ENCODE results near the gene HS6ST3.
A peak's percentile ranks its signal among the peaks of the same experiment; 100 is the strongest.

Gene HS6ST3

GRCh38 chr13:96053003-96053703, 36.8 kb upstream of the HS6ST3 start, which contains the start of gene UGGT2:
TSS of gene UGGT2 (minus strand) at chr13:96053401. CDS start at chr13:96053312, 89 bp downstream.
- Histone ChIP-seq H3K23ac (ENCODE audit: low read length in 2 of 2) (peak within 1 kb of the TSS in 1 of 2 experiments; percentile 92), H3K18ac (ENCODE audit: low read depth in 1 of 2, low read length in 2 of 2) (peak within 1 kb of the TSS; percentile 72 to 96), H4K8ac (ENCODE audit: low read length) (peak within 1 kb of the TSS; percentile 98), H3K14ac (ENCODE audit: low read length in 2 of 2) (peak within 1 kb of the TSS; percentile 39 to 61), H3K4me2 (ENCODE audit: low read length, poor library complexity, severe bottlenecking) (peak within 1 kb of the TSS; percentile 91), H2BK12ac (ENCODE audit: low read length in 2 of 2) (no peak within 1 kb of the TSS), H2AK5ac (ENCODE audit: low read length, severe bottlenecking) (no peak within 1 kb of the TSS), H3K4me3 (ENCODE audit: insufficient read depth in 1 of 2, low read depth in 1 of 2, low read length in 2 of 2) (peak within 1 kb of the TSS; percentile 91 to 94), H2BK120ac (ENCODE audit: low read depth, low read length) (peak within 1 kb of the TSS; percentile 94), H3K4ac (ENCODE audit: low read depth in 1 of 2, low read length in 2 of 2) (peak within 1 kb of the TSS; percentile 82 to 89), H3K27ac (ENCODE audit: low read length, poor library complexity, severe bottlenecking) (peak within 1 kb of the TSS; percentile 67), H4K91ac (ENCODE audit: low read length) (peak within 1 kb of the TSS; percentile 23), H2BK5ac (ENCODE audit: low read depth, low read length, poor library complexity, severe bottlenecking) (no peak within 1 kb of the TSS), H3K27me3 (ENCODE audit: control insufficient read depth in 1 of 2, insufficient read depth in 1 of 2, low read length in 2 of 2) (no peaks in the 10 kb centered on the region), H2AFZ (ENCODE audit: low read depth, low read length) (peak within 1 kb of the TSS; percentile 85), H3K79me1 (replicated peaks; ENCODE audit: low read length, poor library complexity, severe bottlenecking) (peaks cover 2% of the 10 kb centered on the region), H3K36me3 (ENCODE audit: control insufficient read depth in 1 of 2, insufficient read depth in 2 of 2, low read depth in 1 of 2, low read length in 2 of 2) (no peaks in the 10 kb centered on the region), H2BK15ac (ENCODE audit: low read depth, poor library complexity, severe bottlenecking) (peak within 1 kb of the TSS; percentile 83), H3K9me3 (ENCODE audit: control insufficient read depth, low read length) (no peaks in the 10 kb centered on the region), H3K9ac (ENCODE audit: low read length) (peak within 1 kb of the TSS; percentile 95), H3K4me1 (ENCODE audit: control insufficient read depth, insufficient read depth, low read depth, low read length) (no peaks in the 10 kb centered on the region)
- peak; percentile 96 for DNase-seq
- WGBS: under 1% methylated on average over 64 of the region's 77 CpGs

- 95% methylated on average over 2 of the region's 2 CpGs for WGBS
- Histone ChIP-seq H2BK5ac (ENCODE audit: low read depth, low read length, poor library complexity, severe bottlenecking) (no peak overlapping the region), H3K4ac (ENCODE audit: low read depth in 1 of 2, low read length in 2 of 2) (no peak overlapping the region)
These were observed 24.1 kb upstream of the HS6ST3 start for GRCh38 chr13:96065849-96066248.

GRCh38 chr13:96068729-96069128, 21.2 kb upstream of the HS6ST3 start:
- Histone ChIP-seq H3K18ac (ENCODE audit: low read depth in 1 of 2, low read length in 2 of 2) (no peak overlapping the region), H3K4me1 (ENCODE audit: control insufficient read depth, insufficient read depth, low read depth, low read length) (no peaks in the 10 kb centered on the region), H3K23ac (ENCODE audit: low read length in 2 of 2) (no peak overlapping the region), H3K14ac (ENCODE audit: low read length in 2 of 2) (no peak overlapping the region), H4K91ac (ENCODE audit: low read length) (no peak overlapping the region), H3K27ac (ENCODE audit: low read length, poor library complexity, severe bottlenecking) (no peak overlapping the region), H2BK5ac (ENCODE audit: low read depth, low read length, poor library complexity, severe bottlenecking) (no peak overlapping the region), H3K27me3 (ENCODE audit: control insufficient read depth in 1 of 2, insufficient read depth in 1 of 2, low read length in 2 of 2) (peaks cover 8 to 13% of the 10 kb centered on the region in 2 experiments), H3K4me2 (ENCODE audit: low read length, poor library complexity, severe bottlenecking) (no peak overlapping the region), H3K9ac (ENCODE audit: low read length) (no peak overlapping the region), H2AK5ac (ENCODE audit: low read length, severe bottlenecking) (no peak overlapping the region), H2BK12ac (ENCODE audit: low read length in 2 of 2) (no peak overlapping the region), H2BK15ac (ENCODE audit: low read depth, poor library complexity, severe bottlenecking) (no peak overlapping the region), H2BK120ac (ENCODE audit: low read depth, low read length) (no peak overlapping the region), H3K4ac (ENCODE audit: low read depth in 1 of 2, low read length in 2 of 2) (no peak overlapping the region), H2AFZ (ENCODE audit: low read depth, low read length) (no peak overlapping the region), H4K8ac (ENCODE audit: low read length) (no peak overlapping the region), H3K36me3 (ENCODE audit: control insufficient read depth in 1 of 2, insufficient read depth in 2 of 2, low read depth in 1 of 2, low read length in 2 of 2) (no peaks in the 10 kb centered on the region), H3K79me1 (replicated peaks; ENCODE audit: low read length, poor library complexity, severe bottlenecking) (no peaks in the 10 kb centered on the region), H3K4me3 (ENCODE audit: insufficient read depth in 1 of 2, low read depth in 1 of 2, low read length in 2 of 2) (no peak overlapping the region), H3K9me3 (ENCODE audit: control insufficient read depth, low read length) (no peaks in the 10 kb centered on the region)
- no peak for DNase-seq
- 79% methylated on average over 2 of the region's 2 CpGs for WGBS

More at GRCh38 chr13:96065849-96066248, 24.1 kb upstream of the HS6ST3 start:
- no peak overlapping the region for H2AFZ ChIP-seq (ENCODE audit: low read depth, low read length)
- no peak overlapping the region for H2AK5ac ChIP-seq (ENCODE audit: low read length, severe bottlenecking)
- H3K9me3 ChIP-seq (ENCODE audit: control insufficient read depth, low read length): no peaks in the 10 kb centered on the region
- peaks cover 5 to 10% of the 10 kb centered on the region in 2 experiments for H3K27me3 ChIP-seq (ENCODE audit: control insufficient read depth in 1 of 2, insufficient read depth in 1 of 2, low read length in 2 of 2)
- no peak overlapping the region for H4K8ac ChIP-seq (ENCODE audit: low read length)
- H3K79me1 ChIP-seq (replicated peaks; ENCODE audit: low read length, poor library complexity, severe bottlenecking): no peaks in the 10 kb centered on the region
- H3K4me3 ChIP-seq (ENCODE audit: insufficient read depth in 1 of 2, low read depth in 1 of 2, low read length in 2 of 2): no peak overlapping the region
- H2BK12ac ChIP-seq (ENCODE audit: low read length in 2 of 2): no peak overlapping the region
- H4K91ac ChIP-seq (ENCODE audit: low read length): no peak overlapping the region
- H3K23ac ChIP-seq (ENCODE audit: low read length in 2 of 2): no peak overlapping the region
- DNase-seq: no peak
- H3K27ac ChIP-seq (ENCODE audit: low read length, poor library complexity, severe bottlenecking): no peak overlapping the region
- H3K4me1 ChIP-seq (ENCODE audit: control insufficient read depth, insufficient read depth, low read depth, low read length): no peaks in the 10 kb centered on the region
- H3K14ac ChIP-seq (ENCODE audit: low read length in 2 of 2): no peak overlapping the region
- no peak overlapping the region for H3K9ac ChIP-seq (ENCODE audit: low read length)
- no peaks in the 10 kb centered on the region for H3K36me3 ChIP-seq (ENCODE audit: control insufficient read depth in 1 of 2, insufficient read depth in 2 of 2, low read depth in 1 of 2, low read length in 2 of 2)
- H2BK15ac ChIP-seq (ENCODE audit: low read depth, poor library complexity, severe bottlenecking): no peak overlapping the region
- no peak overlapping the region for H3K4me2 ChIP-seq (ENCODE audit: low read length, poor library complexity, severe bottlenecking)
- no peak overlapping the region for H3K18ac ChIP-seq (ENCODE audit: low read depth in 1 of 2, low read length in 2 of 2)
- H2BK120ac ChIP-seq (ENCODE audit: low read depth, low read length): no peak overlapping the region

GRCh38 chr13:96071504-96071903, 18.4 kb upstream of the HS6ST3 start:
- Histone ChIP-seq H3K4ac (ENCODE audit: low read depth in 1 of 2, low read length in 2 of 2) (no peak overlapping the region), H3K27ac (ENCODE audit: low read length, poor library complexity, severe bottlenecking) (no peak overlapping the region), H3K9ac (ENCODE audit: low read length) (no peak overlapping the region), H2BK5ac (ENCODE audit: low read depth, low read length, poor library complexity, severe bottlenecking) (no peak overlapping the region), H4K91ac (ENCODE audit: low read length) (no peak overlapping the region), H3K79me1 (replicated peaks; ENCODE audit: low read length, poor library complexity, severe bottlenecking) (no peaks in the 10 kb centered on the region), H3K9me3 (ENCODE audit: control insufficient read depth, low read length) (no peaks in the 10 kb centered on the region), H2BK120ac (ENCODE audit: low read depth, low read length) (no peak overlapping the region), H3K14ac (ENCODE audit: low read length in 2 of 2) (no peak overlapping the region), H3K4me3 (ENCODE audit: insufficient read depth in 1 of 2, low read depth in 1 of 2, low read length in 2 of 2) (no peak overlapping the region), H3K18ac (ENCODE audit: low read depth in 1 of 2, low read length in 2 of 2) (no peak overlapping the region), H3K4me1 (ENCODE audit: control insufficient read depth, insufficient read depth, low read depth, low read length) (no peaks in the 10 kb centered on the region), H2BK12ac (ENCODE audit: low read length in 2 of 2) (no peak overlapping the region), H4K8ac (ENCODE audit: low read length) (no peak overlapping the region), H2AK5ac (ENCODE audit: low read length, severe bottlenecking) (no peak overlapping the region), H2BK15ac (ENCODE audit: low read depth, poor library complexity, severe bottlenecking) (no peak overlapping the region), H3K36me3 (ENCODE audit: control insufficient read depth in 1 of 2, insufficient read depth in 2 of 2, low read depth in 1 of 2, low read length in 2 of 2) (no peaks in the 10 kb centered on the region), H3K4me2 (ENCODE audit: low read length, poor library complexity, severe bottlenecking) (no peak overlapping the region), H3K23ac (ENCODE audit: low read length in 2 of 2) (no peak overlapping the region), H2AFZ (ENCODE audit: low read depth, low read length) (no peak overlapping the region), H3K27me3 (ENCODE audit: control insufficient read depth in 1 of 2, insufficient read depth in 1 of 2, low read length in 2 of 2) (peaks cover 3 to 13% of the 10 kb centered on the region in 2 experiments)
- no peak for DNase-seq
- 88% methylated on average over 4 of the region's 6 CpGs for WGBS
